RKO (cell line): Measurements from ENCODE around the gene TBCD.
"Not testable (repeated sequence)": the region's sequence is repeated elsewhere in the genome, so short reads cannot be mapped to it uniquely, and the experiment has no call there.

ENCODE experiments used
- DNase-seq: peaks from one replicate; pipeline ENCODE4 v3.0.0-alpha.2; 2016; ENCODE audit warnings: low spot score

TBCD gene

DNA sequence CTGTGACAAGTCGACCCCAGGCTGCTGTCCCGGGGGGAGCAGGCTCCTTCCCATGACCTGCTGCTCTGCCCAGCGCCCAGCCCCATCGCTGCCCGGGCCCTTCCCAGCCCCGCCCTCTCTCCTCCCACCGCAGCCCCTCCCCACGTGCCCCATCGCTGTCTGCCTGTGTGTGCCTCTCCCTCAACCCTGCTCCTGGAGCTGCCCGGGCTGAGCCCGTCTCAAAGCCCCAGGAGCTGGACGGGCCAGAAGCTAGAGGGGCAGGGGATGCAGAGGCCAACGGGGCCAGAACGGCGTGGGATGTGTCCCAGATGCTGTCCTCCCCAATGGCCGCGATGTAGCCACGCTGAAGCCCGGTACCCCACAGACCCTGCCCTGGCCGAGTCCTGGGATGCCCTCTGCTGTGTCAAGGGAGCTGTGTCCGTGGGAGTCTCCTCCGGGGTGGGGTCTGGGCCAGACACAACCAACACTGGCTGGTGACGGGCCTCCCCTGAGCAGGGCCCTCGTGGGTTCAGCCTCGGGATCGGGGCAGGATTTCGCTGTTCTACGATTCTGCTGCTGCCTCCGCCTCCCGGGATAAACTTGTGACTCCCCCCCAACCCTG is 206.2 kb downstream of the TBCD start:
- DNase-seq: no peak

DNA sequence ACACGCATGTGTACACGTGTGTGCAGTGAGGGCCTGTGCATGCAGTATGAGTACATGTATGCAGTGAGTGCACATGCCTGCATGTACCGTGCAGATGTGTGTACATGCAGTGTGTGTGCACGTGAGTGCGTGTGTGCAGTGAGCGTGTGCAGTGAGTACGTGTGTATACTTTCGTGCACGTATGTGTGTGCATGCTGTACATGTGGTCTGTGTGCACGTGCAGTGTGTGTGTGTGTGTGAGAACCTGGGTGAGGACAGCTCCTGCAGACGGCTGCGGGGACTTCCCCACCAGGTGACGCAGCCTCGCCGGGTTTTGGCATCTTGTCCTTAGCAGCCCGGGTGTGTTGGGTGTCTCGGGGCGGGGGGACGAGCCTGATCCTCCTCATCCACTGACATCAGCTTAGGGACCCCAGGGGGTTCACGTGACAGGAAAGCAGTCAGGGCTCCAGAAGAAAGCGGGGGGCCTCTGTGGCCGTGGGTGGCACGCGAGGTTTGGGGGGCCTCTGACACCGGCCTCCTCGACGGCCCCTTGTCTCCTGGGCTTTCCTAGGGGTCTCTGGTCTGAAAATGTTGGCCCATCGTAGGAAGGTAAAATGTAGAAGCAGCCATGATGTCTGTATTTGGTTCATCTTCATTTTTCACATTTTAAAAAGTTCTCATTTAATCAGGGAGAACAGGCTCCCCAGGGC is 207.5 kb downstream of the TBCD start:
- DNase-seq: no peak

DNA sequence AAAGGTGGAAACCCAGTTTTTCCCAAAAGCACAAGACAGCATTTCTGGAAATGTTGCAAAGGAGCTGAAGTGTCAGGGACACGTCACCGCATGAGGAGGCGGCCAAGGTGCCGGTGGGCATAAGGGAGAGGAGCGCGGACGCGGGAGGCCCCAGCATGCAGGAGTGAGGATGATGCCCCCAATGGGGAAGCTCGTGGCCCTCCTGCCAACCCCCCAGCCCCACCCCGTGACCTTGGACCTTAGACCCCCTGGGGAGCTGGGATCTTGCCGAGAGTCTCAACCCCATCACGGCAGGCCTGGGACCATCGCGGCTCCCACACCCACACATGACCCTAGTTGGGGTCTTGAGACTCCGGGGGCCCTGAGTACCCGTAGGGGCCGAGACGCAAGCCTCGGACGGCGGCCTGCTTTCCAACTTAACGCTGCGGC is 208.1 kb downstream of the TBCD start:
- no peak for DNase-seq

DNA sequence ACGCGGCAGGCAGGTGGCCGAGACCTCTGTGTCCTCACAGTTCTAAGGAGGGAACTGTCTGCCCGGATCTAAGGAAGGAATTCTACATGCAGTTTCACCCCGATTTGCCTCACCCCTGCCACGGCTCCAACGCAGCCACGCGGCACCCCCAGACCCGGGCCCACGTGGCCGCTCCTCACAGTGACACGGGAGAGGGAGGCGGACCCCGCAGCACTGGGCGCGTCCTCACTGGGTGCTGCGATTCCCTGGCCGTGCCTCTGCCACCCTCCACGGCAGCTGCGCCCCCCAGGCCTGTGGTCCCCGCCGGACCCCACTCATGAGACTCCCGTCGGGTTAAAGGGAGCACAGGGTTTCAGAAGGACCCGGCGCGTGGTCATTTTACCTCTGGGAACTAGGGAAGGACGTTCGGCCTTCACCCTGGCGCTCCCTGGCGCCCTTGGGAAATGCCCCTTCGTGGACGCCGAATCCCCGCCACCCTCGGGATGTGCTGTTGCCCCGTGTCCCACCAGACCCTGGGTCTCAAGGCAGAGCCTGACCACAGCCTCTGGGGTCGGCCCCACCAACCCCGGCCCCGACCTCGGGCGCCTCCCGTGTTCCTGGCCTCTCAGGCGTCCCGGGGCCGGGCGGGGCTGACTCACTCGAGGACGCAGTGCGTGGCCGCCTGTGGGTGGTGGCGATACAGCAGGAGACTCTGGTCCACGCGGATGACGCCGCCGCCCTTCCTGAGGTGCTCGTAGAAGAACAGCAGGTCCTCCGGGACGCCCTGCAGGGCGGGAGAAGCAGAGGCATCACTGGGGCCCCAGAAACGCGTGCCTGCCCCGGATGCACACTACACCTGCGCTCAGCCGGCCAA is 208.8 kb downstream of the TBCD start:
- DNase-seq: no peak

DNA sequence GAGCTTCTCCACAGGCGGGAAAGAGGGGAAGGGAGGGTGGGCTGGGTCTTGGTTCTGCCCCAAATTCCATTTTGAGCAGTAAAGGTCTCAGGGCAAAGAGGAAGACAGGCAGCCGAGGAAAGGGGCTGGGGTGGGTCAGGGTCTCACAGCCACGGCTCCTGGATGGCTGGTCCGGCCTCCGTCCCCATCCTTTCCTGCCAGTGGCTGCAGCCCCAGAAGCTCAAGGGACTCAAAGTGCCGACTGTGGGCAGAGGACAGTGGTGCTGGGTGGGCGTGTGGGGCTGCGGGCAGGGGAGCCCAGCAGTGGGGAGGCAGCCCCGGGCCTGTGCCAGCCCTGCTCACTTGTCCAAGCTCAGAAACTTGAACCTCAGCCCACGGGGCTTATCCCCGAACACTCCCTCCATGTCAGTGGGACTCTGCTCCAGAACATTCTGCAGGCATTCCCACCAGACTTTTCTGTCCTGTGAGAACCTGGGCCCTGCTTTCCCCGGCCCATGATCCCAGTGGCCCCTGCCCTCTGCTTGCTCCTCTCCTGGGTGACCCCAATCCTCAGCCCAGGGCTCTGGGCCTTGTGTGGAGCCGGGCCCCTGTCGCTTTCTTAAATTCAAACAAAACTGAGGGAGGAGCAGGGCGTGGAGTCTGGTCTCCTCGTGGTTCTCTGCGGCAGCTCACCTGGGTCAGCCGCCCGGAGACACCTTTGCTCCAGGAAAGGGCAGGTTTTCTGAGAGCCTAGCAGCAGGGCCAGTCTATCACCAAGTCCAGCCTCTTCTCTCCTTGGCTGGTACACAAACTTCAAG is 209.7 kb downstream of the TBCD start:
- no peak for DNase-seq

DNA sequence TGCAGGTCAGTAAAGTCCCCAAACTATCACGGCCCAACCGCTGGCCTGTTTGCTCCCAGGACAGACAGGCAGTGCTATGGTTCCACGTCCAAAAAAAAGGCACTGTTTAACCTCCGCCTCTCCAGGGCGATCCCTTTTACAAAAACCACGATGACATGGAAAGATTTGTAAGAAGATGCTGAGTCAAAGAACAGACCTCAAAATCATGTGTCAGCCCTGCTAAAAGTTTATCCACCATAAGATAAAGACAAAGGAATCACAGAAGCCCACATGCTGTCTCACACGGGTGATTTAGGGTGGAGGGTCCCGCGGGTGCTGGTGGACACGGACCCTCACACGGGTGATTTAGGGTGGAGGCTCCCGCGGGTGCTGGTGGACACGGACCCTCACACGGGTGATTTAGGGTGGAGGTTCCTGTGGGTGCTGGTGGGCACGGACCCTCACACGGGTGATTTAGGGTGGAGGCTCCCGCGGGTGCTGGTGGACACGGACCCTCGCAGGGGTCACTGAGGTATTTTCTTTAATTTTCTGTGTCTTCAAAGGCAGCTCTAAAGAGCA is 210.4 kb downstream of the TBCD start:
- peak; percentile 8 for DNase-seq

DNA sequence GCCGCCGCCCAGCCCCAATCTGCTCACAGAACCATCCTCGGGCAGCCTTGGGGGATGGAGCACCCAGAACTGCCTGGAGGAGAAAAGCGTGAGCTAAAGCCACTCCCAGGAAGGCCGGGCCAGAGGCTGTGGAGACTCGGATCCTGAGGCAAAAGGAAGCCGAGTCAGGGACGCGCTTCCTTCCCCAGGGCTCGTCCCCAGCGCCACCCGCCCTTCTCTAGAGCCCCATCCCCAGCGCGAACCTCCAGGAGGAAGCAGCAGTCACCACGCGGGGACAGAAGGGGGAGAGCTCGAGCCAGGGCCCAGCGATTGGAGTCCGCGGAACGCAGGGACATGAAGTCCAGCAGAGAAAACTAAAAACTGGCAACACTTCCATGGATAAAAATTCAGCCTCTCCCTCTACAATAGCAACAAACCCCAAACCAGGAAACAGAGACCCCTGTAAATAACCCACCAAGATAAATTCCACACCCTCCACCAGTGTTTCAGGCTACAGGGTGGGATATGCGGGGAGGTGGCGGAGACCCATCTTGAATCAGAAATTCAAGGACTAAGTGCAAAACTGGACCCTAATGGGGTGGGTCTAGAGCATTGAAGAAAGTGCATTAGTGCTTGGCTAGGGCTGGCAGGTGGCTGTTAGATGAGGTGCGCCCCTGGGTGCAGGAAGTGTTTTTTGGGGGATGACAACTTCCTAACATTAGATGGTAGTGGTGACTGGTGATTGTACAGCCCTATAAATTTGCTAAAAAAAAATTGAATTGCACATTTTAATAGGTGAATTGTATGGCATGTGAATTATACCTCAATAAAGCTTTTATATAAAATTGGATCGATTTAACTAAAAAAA is 211.5 kb downstream of the TBCD start:
- DNase-seq: no peak

DNA sequence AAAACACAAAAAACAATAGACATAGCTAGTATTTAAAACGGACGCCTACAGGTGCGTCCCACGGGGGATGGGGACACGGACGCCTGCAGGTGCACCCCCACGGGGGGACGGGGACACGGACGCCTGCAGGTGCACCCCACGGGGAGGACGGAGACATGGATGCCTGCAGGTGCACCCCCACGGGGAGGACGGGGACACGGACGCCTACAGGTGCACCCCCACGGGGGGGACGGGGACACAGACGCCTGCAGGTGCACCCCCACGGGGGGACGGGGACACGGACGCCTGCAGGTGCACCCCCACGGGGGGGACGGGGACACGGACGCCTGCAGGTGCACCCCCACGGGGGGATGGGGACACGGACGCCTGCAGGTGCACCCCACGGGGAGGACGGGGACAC is 212.6 kb downstream of the TBCD start:
- not testable (repeated sequence) for DNase-seq

DNA sequence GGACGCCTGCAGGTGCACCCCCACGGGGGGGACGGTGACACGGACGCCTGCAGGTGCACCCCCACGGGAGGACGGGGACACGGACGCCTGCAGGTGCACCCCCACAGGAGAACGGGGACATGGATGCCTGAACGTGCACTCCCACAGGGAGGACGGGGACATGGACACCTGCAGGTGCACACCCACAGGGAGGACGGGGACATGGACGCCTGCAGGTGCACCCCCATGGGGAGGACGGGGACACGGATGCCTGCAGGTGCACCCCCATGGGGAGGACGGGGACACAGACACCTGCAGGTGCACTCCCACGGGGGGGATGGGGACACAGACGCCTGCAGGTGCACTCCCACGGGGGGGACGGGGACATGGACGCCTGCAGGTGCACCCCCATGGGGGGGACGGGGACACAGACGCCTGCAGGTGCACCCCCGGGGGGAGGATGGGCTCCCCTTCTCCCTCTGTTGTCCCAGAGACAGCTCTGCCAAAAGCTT is 213.0 kb downstream of the TBCD start:
- no peak for DNase-seq

DNA sequence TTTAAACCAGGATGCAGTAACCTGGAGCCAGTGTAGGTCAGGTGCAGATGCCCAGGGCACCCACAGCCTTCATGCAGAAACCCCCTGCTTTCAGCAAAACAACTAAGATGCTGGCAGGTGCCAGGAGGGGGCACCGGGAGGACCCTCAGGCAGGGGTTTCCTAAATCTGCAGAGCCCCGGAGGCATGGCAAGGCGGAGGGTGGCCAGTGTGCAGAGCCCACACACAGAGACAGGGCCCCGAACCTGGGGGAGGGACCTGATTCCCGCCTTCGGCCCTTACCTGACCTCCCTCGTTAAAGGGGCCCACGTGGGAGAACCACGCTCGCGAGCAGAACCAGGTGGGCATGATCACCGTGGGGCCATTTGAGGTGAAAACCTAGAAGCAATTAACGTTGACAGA is 213.5 kb downstream of the TBCD start:
- no peak for DNase-seq

DNA sequence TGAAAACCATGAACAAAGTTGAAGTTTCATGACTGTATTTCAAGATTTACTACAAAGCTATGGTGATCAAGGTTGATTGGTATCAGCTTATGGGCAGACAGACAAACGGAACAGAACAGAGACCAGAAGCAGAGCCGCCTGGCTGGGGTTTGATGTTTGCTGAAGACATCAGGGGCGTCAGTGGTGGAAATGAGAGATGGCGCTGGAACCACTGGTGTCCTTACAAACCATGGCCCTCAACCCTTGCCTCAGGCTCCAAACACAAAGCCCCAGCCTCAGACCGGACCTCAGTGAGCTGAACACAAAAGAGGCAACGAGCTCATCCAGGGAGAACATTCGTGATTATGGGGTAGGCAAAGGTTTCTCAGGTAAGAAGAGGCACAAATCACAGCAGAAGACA is 214.6 kb downstream of the TBCD start:
- DNase-seq: no peak

DNA sequence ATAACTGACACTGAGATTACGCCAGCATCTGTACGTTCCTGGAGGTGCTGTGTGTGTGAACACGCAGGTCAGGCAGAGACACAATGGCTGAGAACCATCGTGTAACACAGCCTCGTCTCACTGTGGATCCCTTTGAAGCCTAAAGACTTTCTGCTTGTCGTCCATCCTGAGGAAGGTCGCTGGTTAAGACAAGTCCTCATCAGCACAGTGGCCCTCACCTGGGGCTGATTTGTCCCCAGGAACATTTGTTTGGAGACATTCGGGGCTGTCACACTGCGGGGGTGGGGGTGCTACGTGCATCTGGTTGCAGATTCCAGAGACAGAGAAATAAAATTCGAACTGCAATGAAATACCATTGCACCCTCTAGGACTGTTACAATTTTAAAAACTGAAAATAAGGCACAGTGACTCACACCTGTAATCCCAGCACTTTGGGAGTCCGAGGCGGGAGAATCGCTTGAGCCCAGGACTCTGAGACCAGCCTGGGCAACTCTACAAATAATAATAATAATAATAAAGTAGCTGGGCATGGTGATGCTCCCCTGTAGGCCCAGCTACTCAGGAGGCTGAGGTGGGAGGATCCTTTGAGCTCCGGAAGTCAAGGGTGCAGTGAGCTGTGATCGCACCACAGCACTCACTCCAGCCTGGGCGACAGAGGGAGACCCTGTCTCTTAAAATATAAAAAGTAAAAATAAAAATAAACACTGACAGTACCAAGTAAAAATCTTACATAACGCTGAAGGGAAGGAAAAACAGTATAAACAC is 215.6 kb downstream of the TBCD start:
- no peak for DNase-seq

DNA sequence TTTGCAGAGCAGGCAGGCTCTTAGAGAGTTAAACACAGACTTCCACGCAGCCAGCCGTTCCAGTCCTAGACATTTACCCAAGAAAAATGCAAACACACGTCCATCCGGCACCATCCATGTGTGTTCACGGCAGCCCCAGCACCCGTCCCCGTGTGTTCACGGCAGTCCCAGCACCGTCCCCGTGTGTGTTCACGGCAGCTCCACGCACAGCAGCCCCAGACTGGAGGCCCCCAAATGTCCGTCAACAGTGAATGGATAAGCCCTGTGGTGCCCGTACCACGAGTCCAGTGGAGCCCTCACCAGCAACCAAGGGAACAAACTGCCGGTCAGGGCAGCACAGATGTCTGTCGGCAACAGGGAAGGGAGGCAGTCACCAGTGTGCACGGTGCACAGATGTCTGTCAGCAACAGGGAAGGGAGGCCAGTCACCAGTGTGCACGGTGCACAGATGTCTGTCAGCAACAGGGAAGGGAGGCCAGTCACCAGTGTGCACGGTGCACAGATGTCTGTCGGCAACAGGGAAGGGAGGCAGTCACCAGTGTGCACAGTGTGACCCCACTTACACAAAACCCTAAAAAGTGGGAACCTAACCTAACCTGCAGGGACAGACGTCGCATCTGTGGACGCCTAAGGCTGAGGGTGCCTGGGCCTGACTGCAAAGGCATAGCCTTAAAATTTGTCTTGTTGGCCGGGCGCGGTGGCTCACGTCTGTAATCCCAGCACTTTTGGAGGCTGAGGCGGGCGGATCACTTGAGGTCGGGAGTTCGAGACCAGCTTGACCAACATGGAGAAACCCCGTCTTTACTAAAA is 216.4 kb downstream of the TBCD start:
- DNase-seq: not testable (repeated sequence)

DNA sequence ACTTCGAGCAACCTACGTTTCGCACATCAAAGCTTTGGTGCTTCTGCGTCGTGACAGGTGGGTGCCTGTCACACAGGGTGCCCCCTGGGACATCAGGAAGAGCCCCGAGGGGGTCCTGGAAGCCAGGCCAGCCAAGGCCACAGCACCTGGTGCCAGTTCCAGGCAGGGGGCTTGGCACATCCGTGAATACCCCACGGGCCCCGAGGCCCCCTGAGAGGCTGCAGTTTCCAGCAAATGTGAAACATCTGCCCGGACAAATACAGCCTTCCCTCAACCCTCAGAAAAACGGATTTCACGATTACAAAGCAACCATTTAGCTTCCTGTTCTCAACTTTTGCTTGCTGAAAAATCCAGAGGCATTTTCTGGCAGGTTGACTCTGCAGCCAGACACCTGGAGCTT is 218.2 kb downstream of the TBCD start:
- DNase-seq: no peak

DNA sequence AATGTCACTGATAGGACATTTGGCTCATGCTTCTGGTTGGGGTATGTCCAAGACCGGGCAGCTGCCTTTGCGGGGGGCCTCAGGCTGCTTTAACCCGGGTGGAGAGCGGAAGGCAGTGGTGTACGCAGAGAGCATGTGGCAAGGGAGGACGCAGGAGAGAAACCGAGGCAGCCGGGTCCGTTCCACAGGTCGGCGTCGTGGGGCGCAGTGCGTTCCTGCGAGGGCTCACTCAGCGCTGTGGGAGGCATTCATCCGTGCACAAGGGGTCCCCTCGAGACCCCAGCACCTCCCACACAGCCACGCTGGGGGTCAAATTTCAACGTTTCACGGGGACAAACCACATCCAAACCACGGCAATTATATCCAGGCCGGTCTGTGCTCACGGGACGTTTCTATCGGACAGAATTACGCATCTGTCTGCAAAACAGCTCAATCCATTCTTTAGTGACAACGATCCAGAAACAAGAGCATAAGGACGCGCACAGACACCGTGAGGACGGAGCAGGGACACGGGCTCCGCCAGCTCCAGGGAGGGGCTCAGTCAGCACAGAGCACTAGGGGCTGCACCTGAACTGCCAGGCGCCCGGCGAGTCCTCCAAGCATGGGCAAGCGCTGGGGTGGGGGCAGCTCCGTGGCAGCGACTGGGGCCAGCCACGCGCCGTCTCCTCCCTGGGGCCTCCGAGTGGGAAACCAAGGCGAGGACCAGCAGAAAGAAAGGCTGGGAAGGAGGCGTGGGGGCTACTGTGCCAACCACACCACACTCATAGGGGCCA is 219.1 kb downstream of the TBCD start:
- DNase-seq: no peak

DNA sequence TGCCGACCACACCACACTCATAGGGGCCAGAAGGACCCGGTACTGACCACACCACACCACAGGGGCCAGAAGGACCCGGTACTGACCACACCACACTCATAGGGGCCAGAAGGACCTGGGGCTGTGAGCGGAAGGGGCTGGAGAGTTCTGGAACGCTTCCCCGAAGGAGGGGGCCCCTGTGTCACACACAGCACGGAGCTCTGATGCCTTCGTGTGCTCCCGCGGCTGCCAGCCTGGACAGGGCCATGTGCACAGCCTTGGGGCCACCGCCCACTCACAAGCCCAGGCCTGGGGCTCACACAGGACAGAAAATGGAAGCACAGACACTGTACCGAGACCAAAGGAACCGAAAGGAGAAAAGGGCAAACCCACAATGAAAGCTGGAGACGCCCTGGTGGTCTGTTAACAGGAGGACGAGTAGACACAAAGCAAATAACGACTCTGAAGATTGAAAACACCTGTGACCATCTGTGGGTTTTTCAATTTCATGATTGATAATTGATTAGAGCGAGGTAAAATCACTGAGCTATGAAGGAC is 221.0 kb downstream of the TBCD start:
- DNase-seq: no peak

DNA sequence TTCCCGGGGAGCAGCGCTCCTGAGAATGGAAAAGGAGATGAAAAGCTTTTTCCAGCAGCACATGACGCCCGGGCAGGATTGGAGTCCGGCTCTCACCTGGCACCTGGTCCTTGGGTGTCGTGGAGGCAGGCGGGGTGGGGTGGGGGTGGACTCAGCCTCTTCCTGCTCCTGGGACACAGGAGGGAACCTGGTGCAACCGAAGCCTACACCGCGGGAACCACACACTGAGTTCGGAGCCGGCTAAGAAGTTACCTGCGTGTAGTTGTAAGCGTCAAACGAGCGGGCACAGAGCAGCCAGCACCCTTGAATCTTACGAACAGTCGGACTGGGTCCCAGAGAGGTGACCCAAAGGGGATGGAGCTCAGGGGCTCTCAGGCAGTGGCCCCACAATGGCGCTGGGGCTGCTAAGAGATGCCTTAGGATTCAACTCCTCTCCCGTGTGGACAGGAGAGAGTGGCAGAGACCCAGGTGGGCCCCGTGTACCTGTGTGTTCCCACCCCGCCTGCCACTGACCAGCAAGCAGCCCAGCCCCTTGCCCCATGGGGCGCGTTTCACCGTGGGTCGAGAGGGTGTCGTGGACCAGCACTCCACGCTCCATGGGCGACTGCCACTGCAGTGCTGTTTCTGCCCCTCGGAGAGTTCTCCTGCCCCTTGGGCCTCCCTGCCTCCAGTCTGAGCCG is 221.7 kb downstream of the TBCD start:
- no peak for DNase-seq
